NCI-H2029 (cell line): ENCODE results near the gene OSM.

Experiments used
- DNase-seq: peaks from one replicate; lab custom pipeline; 2025; lab: John Stamatoyannopoulos, UW

OSM gene

DNA sequence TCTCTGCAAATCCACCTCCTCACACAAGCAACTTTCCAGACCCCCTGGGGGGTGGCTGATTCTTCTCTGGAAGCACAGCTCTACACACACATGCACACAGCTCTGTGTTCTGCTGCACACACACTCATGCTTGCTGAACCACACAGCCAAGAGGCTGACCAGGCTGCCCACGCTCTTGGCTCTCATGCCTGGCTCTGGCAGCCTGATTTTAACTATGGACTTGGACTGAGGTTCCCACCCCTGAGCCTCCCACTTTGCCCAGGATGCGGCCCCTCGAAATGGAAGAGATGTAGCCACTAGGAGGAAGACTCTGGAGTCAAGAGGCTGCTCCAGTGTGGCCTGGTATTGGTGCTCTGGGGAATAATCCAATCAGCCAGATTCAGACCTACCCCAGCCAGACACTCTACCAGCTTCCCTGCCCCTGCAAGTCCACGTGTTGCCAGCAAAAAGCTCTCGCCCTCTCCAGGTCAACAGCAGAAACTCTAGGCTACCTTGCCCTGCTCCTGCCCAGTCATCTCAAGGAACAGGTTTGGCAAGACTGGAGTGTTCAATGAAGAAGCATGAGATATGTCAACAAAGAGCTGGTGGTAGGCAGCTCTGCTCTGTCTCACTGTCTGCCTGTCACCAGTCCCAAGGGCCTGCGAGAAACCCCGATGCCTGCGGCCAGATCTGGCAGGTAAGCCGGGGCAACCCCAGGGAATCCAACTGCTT is 31.5 kb upstream of the OSM start:
- DNase-seq, result peak; percentile 21

DNA sequence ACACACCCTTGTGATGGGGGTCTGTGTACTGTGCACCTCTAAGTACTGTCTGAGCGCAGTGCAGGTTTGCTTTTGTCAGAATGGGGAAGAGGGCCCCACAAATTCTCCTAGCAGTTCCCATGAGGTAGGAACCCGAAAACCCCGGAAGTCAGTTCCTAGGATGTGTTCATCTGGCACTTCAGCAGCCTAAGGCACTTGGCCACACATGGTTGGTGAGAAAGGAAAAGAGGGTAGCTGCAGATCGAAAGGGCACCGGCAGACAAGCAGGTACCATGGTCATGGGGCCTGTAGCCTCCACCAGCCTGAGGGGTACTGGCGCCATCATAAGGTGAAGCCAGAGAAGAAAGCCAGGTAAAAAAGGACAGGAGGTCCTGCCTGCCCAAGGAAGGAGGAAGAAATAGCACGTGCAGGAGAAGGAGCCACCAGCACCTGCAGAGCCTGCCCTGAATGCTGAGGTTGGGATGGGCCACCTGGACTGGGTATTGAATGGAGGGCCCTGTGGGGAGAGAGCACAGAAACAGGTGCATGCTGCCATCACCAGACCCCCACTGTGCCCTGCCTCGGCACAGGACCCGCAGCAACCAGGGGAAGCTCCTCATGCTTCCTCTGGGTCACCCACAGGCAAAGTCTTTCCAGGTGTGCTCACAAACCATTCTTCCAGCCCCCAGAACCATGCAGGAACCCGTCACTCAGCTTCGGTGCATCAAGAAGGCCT is 30.8 kb upstream of the OSM start:
- no peak for DNase-seq

DNA sequence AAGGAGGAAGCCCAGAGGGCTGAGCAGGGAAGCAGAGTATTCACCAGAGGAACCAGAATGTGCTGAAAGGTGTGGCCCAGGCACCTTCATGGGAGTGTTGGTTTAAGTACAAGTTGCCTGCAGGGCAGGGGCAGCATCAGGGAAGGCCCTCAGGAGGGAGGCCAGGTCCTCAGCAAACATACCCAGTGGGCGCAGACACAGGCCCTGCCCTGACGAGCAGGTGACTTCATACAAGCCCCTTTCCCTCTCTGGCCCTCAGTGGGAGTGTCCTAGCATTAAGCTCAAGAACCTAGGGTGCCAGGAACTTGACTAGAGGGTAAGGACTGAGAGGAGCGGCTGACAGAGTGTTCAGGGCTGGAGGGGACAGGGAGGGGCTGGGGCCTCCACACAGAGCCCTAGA is 30.2 kb upstream of the OSM start:
- DNase-seq, result no peak

DNA sequence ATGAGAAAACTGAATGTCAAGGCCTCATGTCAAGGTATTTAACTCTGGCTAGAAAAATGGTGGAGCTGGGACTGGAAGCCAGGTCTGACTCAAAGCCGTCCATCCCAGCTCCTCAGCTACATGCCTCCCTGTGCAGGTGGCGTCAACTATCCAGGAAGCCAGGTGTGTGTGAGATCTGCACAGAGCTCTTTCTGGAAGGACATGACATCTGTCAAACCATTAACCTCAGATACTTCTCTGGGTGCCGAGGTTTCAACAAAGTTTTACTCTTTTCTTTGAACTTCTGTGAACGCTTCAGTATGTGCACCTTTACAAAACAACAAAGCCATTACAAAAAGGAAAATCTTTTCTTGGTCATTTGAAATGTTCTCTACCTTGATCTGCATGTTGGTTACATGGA is 29.7 kb upstream of the OSM start:
- DNase-seq, result no peak

DNA sequence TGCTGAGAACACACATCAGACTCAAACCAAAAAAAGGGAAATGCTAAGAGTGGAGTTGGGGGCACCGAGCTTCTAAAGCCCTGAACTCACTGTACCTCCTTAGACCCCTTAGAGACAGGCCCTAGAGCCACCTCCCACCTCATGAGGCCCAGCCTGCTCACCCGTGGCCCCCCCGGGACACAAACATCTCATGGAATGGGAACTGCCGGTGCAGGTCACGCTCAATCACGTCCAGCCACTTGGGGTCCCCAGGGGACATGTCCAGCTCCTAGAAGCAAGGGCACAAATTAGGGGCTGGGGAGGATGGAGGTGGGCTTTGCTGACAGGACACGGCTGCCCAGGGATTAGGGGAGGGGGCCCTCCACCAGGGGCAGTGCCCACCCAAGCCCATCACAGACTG is 28.9 kb upstream of the OSM start:
- DNase-seq, result no peak

DNA sequence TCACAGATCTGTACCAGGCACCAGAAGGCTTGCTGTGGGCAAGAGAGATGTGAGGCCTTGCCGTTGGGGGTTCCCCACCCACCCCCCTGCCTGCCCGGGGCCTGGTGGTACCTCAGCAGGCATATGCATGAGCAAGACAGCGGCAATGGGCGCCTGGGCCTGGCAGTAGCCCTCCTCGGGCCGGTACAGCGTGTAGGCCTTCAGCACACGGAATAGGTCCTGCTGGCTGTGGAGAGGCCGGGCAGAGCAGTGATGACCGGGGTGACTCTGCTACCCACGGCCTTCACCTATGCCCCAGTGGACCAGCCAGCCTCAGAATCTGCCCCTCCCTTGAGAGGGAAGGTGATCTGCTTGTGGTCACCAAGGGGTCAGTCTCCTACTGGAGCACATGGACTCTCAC is 28.2 kb upstream of the OSM start:
- DNase-seq, result no peak

DNA sequence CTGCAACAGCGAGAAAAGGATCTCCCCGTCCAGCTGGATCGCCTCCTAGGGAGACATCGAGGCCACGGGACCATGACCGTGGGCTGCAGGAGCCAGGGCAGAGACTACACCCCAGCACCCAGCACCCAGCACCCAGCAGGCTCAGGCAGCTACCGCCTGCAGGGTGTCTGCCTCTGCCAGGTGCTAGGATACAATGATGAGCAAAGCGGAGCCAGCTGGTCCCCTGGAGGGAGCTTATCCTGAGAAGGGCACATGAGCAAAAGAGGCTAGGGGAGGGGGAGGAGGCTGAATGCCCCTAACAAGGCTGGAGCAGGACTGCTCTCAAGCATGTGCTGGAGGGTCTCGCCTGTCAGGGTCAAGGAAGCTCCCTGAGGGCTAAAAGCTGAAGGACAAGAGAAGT is 27.4 kb upstream of the OSM start:
- no peak for DNase-seq

DNA sequence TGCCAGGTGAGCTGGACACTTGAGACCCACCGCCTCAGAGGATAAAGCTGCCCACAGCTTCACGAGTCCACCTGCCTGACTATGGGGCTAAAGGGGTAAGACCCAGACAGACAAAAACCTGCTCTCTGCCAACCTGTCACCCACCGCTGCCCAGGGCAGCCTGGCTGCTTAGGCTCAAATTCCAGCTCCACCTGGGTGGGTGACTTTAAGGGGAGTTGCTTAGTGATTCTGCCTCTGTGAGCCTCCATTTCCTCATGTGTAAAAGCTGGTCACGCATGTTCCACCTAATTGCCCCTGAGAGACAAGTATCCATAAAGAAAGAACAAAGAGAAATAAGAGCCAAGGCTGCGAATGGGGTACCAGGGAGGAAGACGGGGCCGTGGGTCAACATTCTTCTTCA is 26.4 kb upstream of the OSM start:
- no peak for DNase-seq

DNA sequence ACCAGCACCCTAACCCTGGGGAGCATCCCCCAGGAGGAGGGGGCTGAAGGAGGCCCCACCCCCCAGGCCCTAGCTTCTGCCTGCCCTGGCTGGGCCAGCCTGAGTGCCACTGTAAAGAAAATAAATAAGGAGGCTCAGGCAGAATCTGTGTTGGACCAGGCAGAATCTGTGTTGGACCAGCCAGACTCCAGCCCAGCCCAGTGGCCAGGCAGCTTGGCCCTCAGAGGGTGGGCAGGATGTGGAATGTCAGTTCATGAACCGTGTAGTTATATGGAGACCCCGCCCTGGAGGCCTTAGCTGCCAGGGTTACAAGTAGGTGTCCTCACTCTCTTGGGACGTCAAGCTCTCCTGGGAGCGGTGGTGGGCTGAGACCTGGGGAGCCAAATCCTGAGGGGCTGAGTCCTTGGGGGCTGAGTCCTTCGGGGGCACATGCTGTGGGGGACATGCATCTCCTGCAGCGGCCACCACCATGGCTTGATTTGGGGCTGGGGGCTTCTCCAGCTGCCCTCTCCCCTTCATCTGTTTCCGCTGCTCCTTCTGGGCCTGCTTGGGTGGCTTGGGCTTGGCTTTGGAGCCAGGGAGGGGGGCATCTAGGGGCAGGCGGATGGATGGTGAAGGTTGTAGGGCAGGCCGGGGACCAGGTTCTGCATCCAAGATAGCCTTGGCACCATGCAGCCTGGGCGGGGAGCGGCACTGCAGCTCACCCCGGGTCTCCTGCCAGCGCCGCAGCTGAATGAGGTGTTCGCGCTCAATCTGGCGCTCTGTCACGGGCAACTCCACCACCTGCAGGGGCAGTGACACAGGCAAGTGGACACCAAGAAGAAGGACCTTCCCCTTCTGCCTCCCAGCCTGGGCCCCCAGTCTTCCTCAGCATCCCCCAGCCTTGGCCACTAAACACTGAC is 25.7 kb upstream of the OSM start:
- no peak for DNase-seq

DNA sequence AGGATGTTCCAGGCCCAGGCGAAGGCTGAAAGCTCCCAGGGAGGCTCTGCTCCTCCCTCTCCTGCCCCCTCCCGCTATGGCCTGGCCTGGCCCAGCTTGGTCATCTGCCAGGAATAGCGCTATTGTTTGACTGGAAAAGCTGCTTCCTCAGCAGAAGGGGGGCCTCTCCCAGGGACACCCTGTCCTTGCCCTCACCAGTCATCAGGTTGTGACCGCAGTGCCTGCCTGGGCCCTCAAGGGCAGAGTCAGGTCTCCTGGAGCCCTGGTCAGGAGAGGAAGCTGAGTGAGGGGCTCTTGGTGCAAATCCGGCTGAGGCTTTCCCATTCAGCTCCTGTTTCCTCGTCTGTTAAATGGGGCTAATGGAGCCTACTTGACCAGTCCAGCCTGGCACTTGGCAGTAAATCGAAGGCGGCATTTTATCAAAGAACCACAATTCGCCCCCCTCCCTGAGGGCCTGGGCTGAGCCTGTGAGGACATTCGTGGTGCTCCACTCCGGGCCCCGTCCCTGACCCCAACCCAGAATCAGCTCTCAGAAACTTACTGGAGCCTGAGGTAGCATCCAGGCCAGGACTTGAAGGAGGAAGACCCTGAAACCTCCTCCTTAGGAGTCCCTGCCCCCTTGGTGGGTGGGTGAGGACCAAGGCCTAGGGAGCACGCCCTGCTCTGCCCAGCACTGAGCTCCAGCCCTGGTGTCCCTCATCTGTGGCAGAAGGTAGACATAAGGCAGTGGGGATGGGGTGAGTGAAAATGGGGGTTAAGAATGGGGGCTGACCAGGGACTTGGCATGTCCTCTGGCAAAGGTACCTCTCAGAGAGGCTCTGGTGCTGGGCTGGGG is 24.6 kb upstream of the OSM start:
- DNase-seq, result peak; percentile 67

DNA sequence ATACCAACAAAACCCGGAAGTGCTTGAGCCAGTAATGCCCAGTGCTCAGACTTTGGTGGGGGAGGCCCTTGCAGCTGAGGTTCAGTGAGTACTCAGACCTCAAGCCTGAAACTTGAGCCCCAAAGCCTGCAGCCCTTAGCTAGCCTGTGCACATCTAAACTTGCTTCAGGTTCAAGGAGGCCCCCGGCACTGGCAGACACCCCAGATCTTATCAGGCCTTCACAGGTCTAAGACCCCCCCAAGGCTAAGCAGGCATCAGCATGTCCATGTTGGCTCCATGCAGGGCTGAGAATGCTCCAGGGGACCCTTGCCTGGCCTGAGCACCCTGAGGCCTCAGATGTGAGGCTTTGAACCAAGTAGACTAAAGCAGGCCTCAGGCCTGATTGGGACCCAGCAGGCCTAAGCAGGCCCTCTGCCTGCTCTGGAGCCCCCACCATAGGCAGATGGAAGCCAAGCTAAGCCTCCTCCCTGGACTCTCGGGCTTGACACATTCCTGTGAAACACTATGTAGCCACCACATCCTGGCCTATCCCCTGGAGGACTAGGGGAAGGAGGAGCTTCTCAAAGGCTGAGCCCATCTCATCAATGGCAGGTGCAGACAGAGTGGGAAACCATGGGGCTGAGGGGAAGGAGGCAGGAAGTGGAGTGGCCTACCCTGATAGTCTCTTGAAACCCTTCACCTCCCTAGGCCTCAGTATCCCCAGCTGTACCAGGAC is 23.8 kb upstream of the OSM start:
- peak; percentile 67 for DNase-seq

DNA sequence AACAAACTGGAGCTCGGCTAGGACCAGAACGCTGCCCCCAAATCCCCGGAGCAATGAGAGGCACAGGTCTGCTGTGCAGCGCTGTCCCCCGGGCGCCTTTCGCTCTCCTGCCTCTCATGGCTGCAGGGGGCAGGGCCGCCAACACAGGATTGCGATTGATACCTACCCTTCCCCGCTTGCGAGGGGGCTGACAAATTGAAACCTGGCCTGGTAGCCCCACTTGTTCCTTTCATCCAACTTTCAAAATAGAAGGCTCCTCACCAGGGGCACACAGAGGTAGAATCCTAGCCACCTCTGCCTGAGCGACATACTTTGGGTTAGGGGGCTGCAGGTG is 23.3 kb upstream of the OSM start:
- no peak for DNase-seq

DNA sequence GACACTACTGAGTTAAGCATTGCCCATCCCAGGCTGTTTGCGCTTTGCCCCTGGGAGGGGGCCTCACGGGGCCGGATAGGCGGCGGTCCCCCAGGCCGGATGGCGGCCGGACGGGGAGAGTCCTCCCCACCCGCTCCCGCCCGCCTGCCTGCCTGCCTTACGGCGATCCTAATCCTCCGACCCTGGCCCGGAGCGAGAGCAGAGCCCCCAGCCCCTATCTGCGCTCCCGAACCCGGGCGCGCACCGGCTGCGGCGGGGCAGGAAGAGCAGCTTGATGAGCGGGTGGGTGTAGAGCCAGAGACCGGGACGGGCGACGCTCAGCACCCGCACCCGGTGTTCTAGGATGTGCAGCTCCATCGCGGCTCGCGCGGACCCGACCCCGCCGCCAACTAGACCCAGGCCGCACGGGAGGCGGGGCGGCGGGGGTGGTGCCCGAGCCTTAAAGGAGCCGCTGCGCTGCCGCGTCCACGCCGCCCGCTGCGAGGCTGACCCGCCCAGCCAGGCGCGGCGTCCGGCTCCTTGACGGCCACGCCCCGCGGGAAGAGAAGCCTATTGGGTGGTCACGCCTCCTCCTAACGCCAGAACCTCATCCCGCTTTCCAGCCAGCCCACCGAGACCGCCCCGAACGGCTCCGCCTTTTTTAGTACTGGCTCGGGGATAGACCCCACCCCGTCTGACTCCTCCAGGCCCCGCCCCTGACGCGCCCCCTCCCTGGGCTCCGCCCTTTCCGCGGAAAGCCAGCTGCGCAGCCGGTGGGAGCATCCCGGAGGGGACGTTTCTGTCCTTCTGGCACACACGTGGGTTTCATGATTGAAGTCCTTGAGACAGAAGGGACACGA is 22.7 kb upstream of the OSM start, which contains the start of gene CASTOR1:
Gene CASTOR1, minus strand, starts transcription at position 365 of the 839 bp plus-strand sequence. Its CDS starts 8 bp downstream, at position 357.
- peak; percentile 94 for DNase-seq

DNA sequence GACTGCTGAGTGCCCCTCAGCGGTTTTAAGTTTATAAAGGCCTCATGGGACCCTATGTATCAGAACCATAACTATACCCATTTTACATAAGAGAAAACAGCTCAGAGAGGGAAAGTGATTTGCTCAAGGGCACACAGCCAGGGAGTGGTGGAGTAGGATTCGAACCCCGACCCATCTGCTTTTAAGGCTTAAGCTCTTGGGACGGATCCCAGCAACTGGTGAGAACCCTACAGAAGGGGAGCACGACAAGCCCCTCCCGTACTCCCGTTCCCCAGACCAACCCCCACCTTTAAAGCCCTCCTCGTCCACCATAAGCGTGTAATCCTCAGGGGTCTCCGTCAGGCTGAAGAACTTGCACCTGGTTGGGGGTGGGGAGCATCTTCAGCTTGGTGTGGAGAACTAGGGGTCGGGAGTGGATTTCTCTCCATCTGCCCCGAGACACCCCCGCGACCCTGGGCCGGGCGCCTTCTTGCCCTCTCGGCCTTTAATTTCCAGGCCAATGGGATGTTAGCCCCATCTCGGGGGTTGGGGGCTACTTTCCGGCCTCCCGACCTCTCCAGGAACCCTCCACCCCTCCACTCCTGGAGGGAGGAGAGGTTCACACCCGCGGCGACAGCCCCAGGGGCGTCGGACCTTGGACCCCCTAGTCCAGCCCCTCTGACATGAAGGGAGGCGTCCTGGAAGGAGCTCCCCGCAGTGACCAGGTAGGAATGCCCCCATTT is 21.9 kb upstream of the OSM start:
- DNase-seq, result no peak

DNA sequence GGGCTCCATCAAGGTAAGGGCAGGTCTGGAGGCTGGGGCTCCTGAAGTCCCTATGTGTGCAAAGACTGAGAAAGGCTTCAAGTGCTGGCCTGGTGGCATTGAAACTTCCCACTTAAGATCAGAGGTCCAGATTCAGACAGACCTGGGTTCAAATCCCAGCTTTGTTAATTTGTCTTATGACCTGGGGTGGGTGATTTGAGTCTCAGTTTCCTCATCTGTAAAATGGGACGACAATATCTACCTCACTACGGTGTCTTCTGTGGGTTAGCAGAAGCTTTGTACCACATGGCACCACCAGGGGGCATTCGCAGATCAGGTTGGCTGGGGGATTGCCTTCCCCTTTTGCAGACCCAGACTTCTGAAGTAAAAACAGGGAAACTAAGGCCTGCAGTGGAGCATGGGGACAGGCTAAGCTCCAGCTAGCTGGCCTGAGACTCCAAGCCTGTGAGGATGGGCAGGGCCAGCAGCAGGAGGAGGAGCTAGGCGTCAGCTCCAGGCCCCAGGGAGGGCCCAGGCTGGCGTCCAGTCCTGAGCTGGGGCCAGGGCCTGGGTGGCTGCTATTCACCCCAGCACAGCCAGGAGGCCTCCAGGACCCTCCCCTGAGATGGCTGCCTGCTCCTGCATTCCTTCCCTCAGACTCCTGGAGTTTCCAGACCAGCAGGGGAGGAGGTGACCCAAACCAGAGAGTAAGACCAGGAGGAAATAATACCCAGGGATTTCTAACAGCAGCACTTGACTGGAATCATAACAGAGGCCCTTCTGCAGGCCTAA is 21.2 kb upstream of the OSM start:
- DNase-seq, result peak; percentile 64

DNA sequence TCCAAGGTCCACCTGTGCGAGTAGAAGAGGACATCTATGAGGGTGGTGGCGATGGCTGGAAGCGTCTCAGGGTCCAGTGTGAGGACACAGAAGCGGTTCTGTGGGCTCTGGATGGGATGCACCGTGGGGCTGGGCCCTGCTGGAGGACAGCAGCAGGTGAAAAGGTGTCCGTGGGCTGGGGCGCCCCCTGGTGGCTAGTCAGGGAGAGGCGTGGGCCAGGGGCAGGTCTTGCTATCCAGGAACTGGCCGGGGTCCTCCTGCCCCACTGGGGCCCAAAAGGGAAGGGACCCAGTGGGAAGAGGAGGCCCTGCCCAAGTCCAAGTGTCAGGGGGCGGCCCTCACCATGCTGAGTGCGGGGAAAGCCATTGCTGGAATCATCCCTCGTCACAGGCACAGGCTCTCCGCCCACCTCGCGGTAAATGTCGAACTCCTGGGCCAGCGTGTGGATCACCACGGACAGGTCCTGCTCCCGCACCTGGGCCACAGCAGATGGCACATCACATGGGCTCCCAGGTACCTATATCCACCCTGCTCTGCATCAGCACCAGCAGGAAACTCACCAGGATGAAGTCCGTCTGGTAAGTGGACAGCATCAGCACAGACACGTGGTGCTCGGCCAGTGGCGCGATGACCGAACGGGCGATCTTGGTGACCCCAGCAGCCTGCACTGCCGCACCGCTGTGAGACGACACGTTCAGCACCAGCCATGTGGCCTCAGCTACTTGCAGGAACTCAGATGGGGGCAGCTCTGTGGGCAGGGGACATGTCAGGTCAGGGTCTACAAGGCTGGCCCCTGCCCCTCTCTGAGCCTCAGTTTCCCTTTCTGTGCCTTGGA is 20.4 kb upstream of the OSM start:
- peak; percentile 26 for DNase-seq

DNA sequence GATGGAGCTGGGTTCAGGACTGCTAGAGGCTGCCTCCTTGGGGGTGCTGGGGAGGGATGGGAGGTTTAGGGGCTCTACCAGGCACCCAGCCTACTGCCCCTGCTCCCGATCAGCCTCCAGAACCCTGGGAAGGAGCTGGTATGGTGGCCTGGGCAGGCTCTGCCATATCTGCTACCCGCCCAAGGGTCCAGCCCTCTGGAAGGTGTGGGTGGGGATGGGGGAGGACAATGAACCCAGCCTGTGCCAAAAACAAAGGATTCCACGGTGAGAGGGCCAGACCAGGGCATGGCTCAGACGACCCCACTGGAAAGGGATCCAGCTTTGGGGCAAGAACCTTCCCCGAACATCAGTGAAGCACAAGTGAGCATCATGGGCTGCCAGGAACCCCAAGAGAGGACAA is 19.7 kb upstream of the OSM start:
- no peak for DNase-seq

DNA sequence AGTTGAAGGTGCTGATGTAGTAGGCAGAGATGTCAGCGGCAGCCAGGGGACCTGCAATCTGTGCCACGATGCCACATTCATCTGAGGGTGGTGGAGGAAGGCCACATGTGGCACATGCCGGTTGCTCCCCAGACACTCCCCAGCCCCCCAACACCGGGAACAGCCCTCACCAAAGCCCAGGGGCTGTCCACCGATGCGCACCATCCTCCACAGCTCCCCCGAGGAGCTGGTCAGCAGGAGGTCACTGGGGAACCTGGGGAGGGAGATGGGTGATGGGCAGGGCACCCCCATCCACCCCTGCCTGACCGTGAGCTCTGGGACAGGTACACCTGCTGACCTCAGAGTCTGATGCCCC is 19.2 kb upstream of the OSM start:
- no peak for DNase-seq
